ENCODE measurements around the gene GNB5. TPM values are rescaled to one million over a fixed set of nuclear protein-coding genes. Genes with fewer than 3 reads are reported as not detected.
A peak's percentile ranks its signal among the peaks of the same experiment; 100 is the strongest.

The GNB5 gene
- total and polyA plus RNA-seq, 4 experiments from 2014 or later: 52.2 to 69.9 (median 61.8) TPM

DNA sequence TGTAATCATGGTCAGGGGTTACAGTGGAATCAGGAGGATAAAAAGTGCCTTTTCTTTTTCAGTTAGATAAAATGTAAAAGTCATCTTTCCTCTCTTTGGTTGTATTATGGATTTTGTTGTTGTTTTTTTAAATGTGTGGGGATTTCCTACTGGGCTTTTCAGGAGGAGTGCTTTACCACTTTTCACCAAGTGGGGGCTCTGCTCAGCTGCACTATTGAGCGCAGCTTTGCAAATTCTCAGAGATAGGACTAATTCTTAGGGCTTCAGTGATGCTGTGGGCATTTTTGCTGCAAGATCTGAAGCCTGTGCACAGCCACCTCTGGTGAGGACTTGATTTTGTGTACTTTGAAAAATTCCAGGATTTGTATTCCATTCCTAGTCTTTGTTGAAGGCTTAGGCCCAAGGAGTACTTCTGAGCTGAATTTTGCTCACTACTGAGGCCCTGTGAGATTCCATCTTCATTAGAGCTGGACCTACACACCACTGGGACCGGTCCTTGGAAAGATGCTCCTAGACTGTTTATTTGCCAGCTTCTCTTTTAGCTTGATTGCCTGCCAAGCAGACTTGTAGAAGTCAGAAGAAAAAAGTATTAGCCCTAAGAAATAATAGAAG is 7.5 kb downstream of the GNB5 start:
- Histone ChIP-seq H3K4me1 (ENCODE audit: insufficient read depth, low read length) (peaks cover 12% of the 10 kb centered on the region), H3K27ac (ENCODE audit: low read depth, low read length) (no peak overlapping the region), H3K27me3 (ENCODE audit: insufficient read depth, low read length) (no peaks in the 10 kb centered on the region), H3K9me3 (ENCODE audit: control insufficient read depth in 1 of 2, low read length in 2 of 2) (no peaks in the 10 kb centered on the region), H3K36me3 (ENCODE audit: insufficient read depth, low read length) (no peaks in the 10 kb centered on the region), H3K4me3 (ENCODE audit: low read length in 2 of 2) (no peak overlapping the region)
- Mint-ChIP-seq H3K27ac (peak overlapping the region in 3 of 7 donors; percentile 18 to 29 (median 25)), H3K4me3 (no peak overlapping the region), H3K36me3 (peaks cover 3 to 6% of the 10 kb centered on the region in 2 donors), H3K4me1 (peaks cover 9 to 25% (median 16%) of the 10 kb centered on the region in 4 donors), H3K9me3 (no peaks in the 10 kb centered on the region), H3K27me3 (no peaks in the 10 kb centered on the region)
- ChIA-PET CTCF (ENCODE audit: partially characterized antibody) (interaction anchor here (0.7 to 2.5 kb wide), 11 partner anchors 10 to 105 kb away, joined by 3 to 20 read pairs (median 4); no protein-coding TSS in a partner anchor), POLR2A (ENCODE audit: partially characterized antibody) (interaction anchor here (0.5 to 1.4 kb wide), 3 partner anchors 10 to 50 kb away, joined by 3 to 4 read pairs (median 3); no protein-coding TSS in a partner anchor)
- DNase-seq: peak in 1 of 5 donors; percentile 19
- intact Hi-C loops (cut with micrococcal nuclease): loop anchor here (1.0 to 5.0 kb wide), 2 partner anchors 44 to 446 kb away; partner anchors contain the start of gene LYSMD2

DNA sequence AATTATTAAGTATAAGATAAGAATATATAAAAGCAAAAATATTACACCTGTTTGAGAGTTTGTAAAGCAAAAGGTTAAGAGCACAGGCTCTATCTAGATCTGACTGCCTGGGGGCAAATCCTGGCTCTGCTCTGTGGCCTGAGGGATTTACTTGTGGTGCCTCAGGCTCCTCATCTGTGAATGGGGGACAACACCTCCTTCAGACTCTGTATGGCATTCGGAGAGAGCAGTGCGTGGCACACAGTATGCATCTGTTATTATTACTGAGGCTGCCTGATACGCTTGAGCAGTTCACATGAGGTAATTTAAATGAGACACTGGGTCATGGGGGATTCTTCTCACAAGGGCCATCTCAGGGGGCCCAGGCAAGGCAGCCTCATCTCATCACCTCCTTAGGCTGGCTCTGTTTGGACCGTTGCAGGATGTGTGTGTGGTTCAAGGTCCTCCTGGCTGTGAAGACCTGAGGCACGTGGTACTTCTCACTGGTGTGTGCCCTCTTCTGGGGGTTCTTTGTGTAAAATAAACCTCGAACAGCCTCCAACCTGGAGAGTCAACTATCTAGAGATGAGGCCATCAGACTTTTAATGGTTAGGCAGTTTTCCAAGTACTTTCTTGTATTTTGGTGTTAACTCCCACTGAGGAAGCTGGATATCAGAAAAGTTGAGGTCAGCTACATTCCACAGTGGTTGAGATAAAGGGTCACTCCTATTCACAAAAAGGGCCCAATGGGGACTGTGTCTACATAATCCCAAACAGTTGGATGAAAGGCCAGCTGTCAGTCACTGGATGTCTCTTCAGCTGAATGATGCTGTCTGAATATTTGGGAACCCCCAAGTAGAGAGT is 9.0 kb downstream of the GNB5 start:
- H3K27ac ChIP-seq (ENCODE audit: low read depth, low read length): no peak overlapping the region
- Mint-ChIP-seq H3K4me3 (peak overlapping the region in 1 of 8 donors; percentile 26), H3K27ac (peak overlapping the region in 5 of 7 donors; percentile 32 to 89 (median 60)), H3K9me3 (no peaks in the 10 kb centered on the region), H3K27me3 (no peaks in the 10 kb centered on the region), H3K4me1 (peaks cover 16 to 38% (median 26%) of the 10 kb centered on the region in 4 donors), H3K36me3 (peaks cover 3 to 10% of the 10 kb centered on the region in 2 donors)
- H3K9me3 ChIP-seq (ENCODE audit: control insufficient read depth in 1 of 2, low read length in 2 of 2): no peaks in the 10 kb centered on the region
- ChIA-PET POLR2A (ENCODE audit: partially characterized antibody) (interaction anchor here (1.1 kb wide), 1 partner anchor 11 kb away, joined by 3 read pairs; no protein-coding TSS in a partner anchor), CTCF (ENCODE audit: partially characterized antibody) (interaction anchor here (1.0 to 4.3 kb wide), 3 partner anchors 27 to 45 kb away, joined by 3 to 33 read pairs (median 3); no protein-coding TSS in a partner anchor)
- H3K4me3 ChIP-seq (ENCODE audit: low read length in 2 of 2): no peak overlapping the region
- H3K4me1 ChIP-seq (ENCODE audit: insufficient read depth, low read length): peaks cover 23% of the 10 kb centered on the region
- DNase-seq: no peak
- H3K36me3 ChIP-seq (ENCODE audit: insufficient read depth, low read length): no peaks in the 10 kb centered on the region
- H3K27me3 ChIP-seq (ENCODE audit: insufficient read depth, low read length): no peaks in the 10 kb centered on the region
- intact Hi-C loops (cut with micrococcal nuclease): loop anchor here (5.0 kb wide), 1 partner anchor 445 kb away; the partner anchor contains the start of gene LYSMD2

DNA sequence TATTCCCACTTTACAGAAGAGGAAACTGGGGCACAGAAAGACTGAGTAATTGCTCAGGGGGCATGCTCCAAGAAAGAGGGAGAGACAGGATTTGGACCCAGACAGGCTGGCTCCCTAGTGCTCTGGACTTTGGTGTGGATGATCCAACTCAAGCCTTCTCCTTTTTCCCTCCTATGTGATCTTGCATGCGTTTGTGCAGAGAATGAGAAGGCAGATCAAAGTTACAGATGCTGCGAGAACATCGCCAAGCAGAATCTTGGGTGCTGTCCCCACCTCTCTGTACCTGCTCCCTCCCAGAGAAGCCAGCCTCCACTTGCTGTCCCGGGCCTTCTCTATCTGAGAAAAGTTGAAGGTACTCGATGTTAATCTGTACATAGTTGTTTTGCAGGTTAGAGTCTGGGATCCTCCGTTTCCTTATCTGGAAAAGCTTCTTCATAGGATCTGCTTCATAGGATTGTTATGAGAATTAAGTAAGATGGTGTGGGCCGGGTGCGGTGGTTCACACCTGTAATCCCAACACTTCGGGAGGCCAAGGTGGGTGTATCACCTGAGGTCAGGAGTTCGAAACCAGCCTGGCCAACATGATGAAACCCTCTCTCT is 10.2 kb downstream of the GNB5 start:
- Mint-ChIP-seq H3K36me3 (peaks cover 6 to 17% of the 10 kb centered on the region in 2 donors), H3K27me3 (no peaks in the 10 kb centered on the region), H3K9me3 (no peaks in the 10 kb centered on the region), H3K4me3 (peak overlapping the region; percentile 91 to 95 (median 92)), H3K27ac (peak overlapping the region; percentile 89 to 98 (median 97)), H3K4me1 (peaks cover 21 to 47% (median 35%) of the 10 kb centered on the region in 4 donors)
- ChIA-PET CTCF (ENCODE audit: partially characterized antibody) (interaction anchor here (1.0 to 4.3 kb wide), 6 partner anchors 10 to 200 kb away, joined by 3 to 33 read pairs (median 13); no protein-coding TSS in a partner anchor), POLR2A (ENCODE audit: partially characterized antibody) (interaction anchor here (0.6 to 3.6 kb wide), 17 partner anchors 10 to 550 kb away, joined by 3 to 60 read pairs (median 8); partner anchors contain the start of genes GNB5 and LEO1)
- Histone ChIP-seq H3K27me3 (ENCODE audit: insufficient read depth, low read length) (no peaks in the 10 kb centered on the region), H3K4me3 (ENCODE audit: low read length in 2 of 2) (peak overlapping the region; percentile 30 to 57), H3K27ac (ENCODE audit: low read depth, low read length) (peak overlapping the region; percentile 96), H3K36me3 (ENCODE audit: insufficient read depth, low read length) (no peaks in the 10 kb centered on the region), H3K4me1 (ENCODE audit: insufficient read depth, low read length) (peaks cover 26% of the 10 kb centered on the region), H3K9me3 (ENCODE audit: control insufficient read depth in 1 of 2, low read length in 2 of 2) (no peaks in the 10 kb centered on the region)
- intact Hi-C loops (cut with micrococcal nuclease): loop anchor here (1.0 to 5.0 kb wide), 2 partner anchors 27 to 444 kb away; partner anchors contain the start of gene LYSMD2
- DNase-seq: no peak

DNA sequence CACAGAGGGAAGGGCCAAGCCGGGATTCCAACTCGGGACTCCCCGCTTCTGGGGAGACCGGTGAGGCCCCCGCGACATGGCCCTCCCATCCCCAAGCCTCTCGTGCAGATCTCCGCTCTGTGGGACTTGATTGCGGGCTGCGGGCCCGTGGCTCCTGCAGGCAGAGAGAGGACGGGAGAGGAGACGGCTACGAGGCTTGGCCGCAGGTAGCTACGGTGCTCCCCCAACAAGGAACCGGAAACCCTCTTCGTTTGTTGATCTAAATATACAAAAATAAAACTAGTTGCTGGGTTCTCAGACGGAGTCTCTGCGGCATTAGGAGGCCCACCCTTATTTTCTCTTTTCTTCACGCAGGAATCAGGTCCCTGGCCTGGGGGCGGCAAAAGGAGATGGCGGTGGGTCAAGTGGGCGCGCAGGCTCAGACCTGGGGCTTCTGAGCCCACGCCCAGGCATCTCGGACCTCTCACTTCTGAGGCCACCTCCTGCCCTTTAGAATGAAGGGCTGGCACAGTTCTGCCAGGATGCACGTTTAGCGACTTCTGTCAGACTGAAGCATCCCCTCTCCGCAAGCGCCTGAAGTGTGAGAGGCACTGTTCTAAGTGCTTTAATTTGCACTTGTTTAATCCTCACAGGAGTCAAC is 10.9 kb downstream of the GNB5 start:
- Mint-ChIP-seq H3K27ac (peak overlapping the region; percentile 89 to 98 (median 97)), H3K4me3 (peak overlapping the region; percentile 91 to 95 (median 92)), H3K27me3 (no peaks in the 10 kb centered on the region), H3K4me1 (peaks cover 21 to 48% (median 36%) of the 10 kb centered on the region in 4 donors), H3K9me3 (no peaks in the 10 kb centered on the region), H3K36me3 (peaks cover 7 to 18% of the 10 kb centered on the region in 2 donors)
- intact Hi-C loops (cut with micrococcal nuclease): loop anchor here (1.0 to 5.0 kb wide), 2 partner anchors 28 to 443 kb away; partner anchors contain the start of gene LYSMD2
- H3K27ac ChIP-seq (ENCODE audit: low read depth, low read length): peak overlapping the region; percentile 96
- H3K27me3 ChIP-seq (ENCODE audit: insufficient read depth, low read length): no peaks in the 10 kb centered on the region
- POLR2A ChIA-PET (ENCODE audit: partially characterized antibody): interaction anchor here (0.6 to 3.6 kb wide), 32 partner anchors 8 to 1826 kb away, joined by 3 to 60 read pairs (median 6); partner anchors contain the start of genes ATOSA, BCL2L10, GNB5 and LEO1
- peaks cover 26% of the 10 kb centered on the region for H3K4me1 ChIP-seq (ENCODE audit: insufficient read depth, low read length)
- H3K36me3 ChIP-seq (ENCODE audit: insufficient read depth, low read length): no peaks in the 10 kb centered on the region
- peak overlapping the region; percentile 30 to 57 for H3K4me3 ChIP-seq (ENCODE audit: low read length in 2 of 2)
- DNase-seq: peak in 4 of 5 donors; percentile 73 to 79 (median 77)
- no peaks in the 10 kb centered on the region for H3K9me3 ChIP-seq (ENCODE audit: control insufficient read depth in 1 of 2, low read length in 2 of 2)
- CTCF ChIA-PET (ENCODE audit: partially characterized antibody): interaction anchor here (1.0 to 4.3 kb wide), 9 partner anchors 9 to 209 kb away, joined by 3 to 33 read pairs (median 4); partner anchors contain the start of gene LEO1

DNA sequence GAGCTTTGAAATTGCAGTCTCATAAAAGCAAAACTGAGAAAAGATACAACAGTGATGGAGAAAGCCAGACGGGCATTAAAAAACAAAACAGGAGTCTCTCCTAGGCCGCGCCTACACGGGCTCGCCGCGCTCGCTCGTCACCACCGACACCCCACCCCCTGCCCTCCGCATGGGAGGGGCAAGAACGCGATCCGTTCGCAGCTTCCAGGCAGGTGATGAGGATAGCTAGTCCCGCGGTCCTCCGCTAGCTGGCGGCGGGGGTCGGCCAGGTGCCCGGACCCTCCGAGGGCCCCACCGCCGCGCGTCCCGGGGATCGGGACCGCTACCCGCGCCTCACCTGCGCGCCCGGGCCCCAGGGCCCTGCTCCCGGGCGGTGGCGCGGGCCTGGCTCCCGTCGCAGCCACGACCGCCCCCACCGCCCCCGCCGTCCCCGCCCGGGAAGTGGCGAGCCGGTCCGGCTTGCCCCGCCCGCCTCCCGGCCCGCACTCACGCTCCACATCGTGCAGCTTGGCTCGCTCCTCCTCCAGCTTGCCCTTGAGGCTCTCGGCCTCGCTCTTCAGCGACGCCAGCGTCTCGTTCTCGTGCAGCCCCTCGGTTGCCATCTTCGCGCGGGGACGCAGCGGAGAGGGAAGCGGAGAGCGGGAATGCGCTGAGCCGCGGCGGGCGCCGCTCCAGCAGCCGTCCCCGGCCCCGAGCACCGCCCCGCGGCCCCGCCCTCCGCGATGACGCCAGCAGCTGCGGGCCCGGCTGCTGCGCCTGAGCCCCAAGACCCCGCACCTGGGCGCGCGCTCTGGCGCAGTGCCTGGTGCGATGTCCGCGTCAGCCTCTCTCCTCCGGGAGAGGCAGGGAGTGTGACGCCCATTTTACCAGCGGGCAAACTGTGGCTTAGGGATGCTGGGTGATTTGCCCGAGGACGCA is 11.7 kb downstream of the GNB5 start:
- Histone ChIP-seq H3K4me1 (ENCODE audit: insufficient read depth, low read length) (peaks cover 26% of the 10 kb centered on the region), H3K27me3 (ENCODE audit: insufficient read depth, low read length) (no peaks in the 10 kb centered on the region), H3K27ac (ENCODE audit: low read depth, low read length) (peak overlapping the region; percentile 96), H3K9me3 (ENCODE audit: control insufficient read depth in 1 of 2, low read length in 2 of 2) (no peaks in the 10 kb centered on the region), H3K36me3 (ENCODE audit: insufficient read depth, low read length) (no peaks in the 10 kb centered on the region), H3K4me3 (ENCODE audit: low read length in 2 of 2) (peak overlapping the region; percentile 31 to 57)
- Mint-ChIP-seq H3K9me3 (no peaks in the 10 kb centered on the region), H3K27ac (peak overlapping the region; percentile 89 to 99 (median 99)), H3K27me3 (no peaks in the 10 kb centered on the region), H3K36me3 (peaks cover 7 to 18% of the 10 kb centered on the region in 2 donors), H3K4me1 (peaks cover 21 to 52% (median 36%) of the 10 kb centered on the region in 4 donors), H3K4me3 (peak overlapping the region; percentile 93 to 97 (median 95))
- intact Hi-C loops (cut with micrococcal nuclease): loop anchor here (1.0 to 5.0 kb wide), 8 partner anchors 29 to 553 kb away; partner anchors contain the start of genes ARPP19, ATOSA, LEO1 and LYSMD2
- ChIA-PET POLR2A (ENCODE audit: partially characterized antibody) (interaction anchor here (0.8 to 3.6 kb wide), 45 partner anchors 8 to 1826 kb away, joined by 3 to 60 read pairs (median 5); partner anchors contain the start of genes ATOSA, BCL2L10, GNB5 and LEO1), CTCF (ENCODE audit: partially characterized antibody) (interaction anchor here (0.7 to 4.3 kb wide), 18 partner anchors 9 to 208 kb away, joined by 3 to 33 read pairs (median 4); partner anchors contain the start of gene LEO1)
- peak; percentile 89 to 93 (median 92) for DNase-seq
